IPS-15b (cell line): Measurements from ENCODE around the gene GAGE12F.

Experiments
- H3K27me3 ChIP-seq: one replicate; pipeline ENCODE4 v1.6.1; 2013; ENCODE audit warnings: low read length; ENCODE audit not compliant: control insufficient read depth, insufficient read depth
- H3K36me3 ChIP-seq: one replicate; pipeline ENCODE4 v1.6.1; 2013; ENCODE audit warnings: low read length; ENCODE audit not compliant: control insufficient read depth, insufficient read depth
- H3K4me1 ChIP-seq: one replicate; pipeline ENCODE4 v1.6.1; 2013; ENCODE audit warnings: mild to moderate bottlenecking, low read length; ENCODE audit not compliant: control insufficient read depth, insufficient read depth
- H3K4me3 ChIP-seq: one replicate; pipeline ENCODE4 v1.5.1; 2013; ENCODE audit warnings: low read depth, low read length
- H3K9ac ChIP-seq: one replicate; pipeline ENCODE4 v1.6.1; 2013; ENCODE audit warnings: low read depth, mild to moderate bottlenecking, low read length
- H3K9me3 ChIP-seq: one replicate; pipeline ENCODE4 v1.6.1; 2013; ENCODE audit warnings: mild to moderate bottlenecking, low read length; ENCODE audit not compliant: control insufficient read depth, insufficient read depth

The GAGE12F gene

DNA sequence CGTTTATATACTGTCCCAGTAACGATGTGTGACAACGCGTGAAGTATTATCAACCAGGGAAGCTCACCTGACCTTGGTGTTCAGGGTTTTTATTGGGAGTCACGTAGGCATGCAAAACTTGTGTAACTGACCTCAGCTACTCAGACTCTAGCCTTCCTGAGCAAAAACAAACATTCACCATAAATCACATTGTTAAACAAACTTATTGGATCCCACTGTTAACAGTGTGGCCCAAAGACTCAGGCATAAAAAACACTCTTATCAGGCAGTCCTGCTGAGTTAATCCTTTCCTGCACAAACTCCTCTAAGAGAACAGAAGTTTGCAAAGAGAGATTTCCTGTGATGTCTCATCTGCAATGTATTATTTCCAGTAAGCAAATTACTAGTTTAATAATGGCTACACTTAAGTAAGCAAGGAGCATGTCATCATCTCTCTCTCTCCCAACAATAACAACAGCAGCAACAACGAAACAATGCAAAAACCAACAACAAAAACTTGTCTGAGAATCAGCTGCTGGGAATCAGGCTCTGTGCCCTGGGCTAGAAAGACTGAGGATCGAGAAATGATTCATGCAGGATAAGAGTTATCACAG lies 50.2 kb downstream of the GAGE12F start:
- Histone ChIP-seq H3K9ac (no peak overlapping the region), H3K4me3 (no peak overlapping the region), H3K4me1 (no peaks in the 10 kb centered on the region), H3K36me3 (no peaks in the 10 kb centered on the region), H3K9me3 (no peaks in the 10 kb centered on the region), H3K27me3 (no peaks in the 10 kb centered on the region)
